Testis (tissue), 3 donors: ENCODE data around the gene GPR89A. TPM values are rescaled to one million over a fixed set of nuclear protein-coding genes. Genes with fewer than 3 reads are reported as not detected.

Experiments used
- DNase-seq: peaks from one replicate; pipeline ENCODE4 v3.0.0-alpha.2; 2019
- H3K27ac ChIP-seq, 2 donors: fragments of 200-600 bp; sonication (generic); one replicate each; pipeline ENCODE4 v1.5.1; 2019
- H3K27me3 ChIP-seq: fragments of 200-600 bp; sonication (generic); one replicate; pipeline ENCODE4 v1.5.1; 2019
- H3K36me3 ChIP-seq: fragments of 200-600 bp; sonication (generic); one replicate; pipeline ENCODE4 v1.5.1; 2017; ENCODE audit warnings: low read depth; ENCODE audit errors: missing control alignments
- H3K4me1 ChIP-seq: fragments of 200-600 bp; sonication (generic); one replicate; pipeline ENCODE4 v1.5.1; 2019
- H3K4me3 ChIP-seq, 2 donors: fragments of 200-600 bp; sonication (generic); one replicate each; pipeline ENCODE4 v1.5.1; 2017 to 2019
- H3K9me3 ChIP-seq: fragments of 200-600 bp; sonication (generic); one replicate; pipeline ENCODE4 v1.5.1; 2017
- POLR2A ChIP-seq: fragments of 450-650 bp; IDR thresholded peaks from one replicate; pipeline ENCODE4 v1.6.1; 2017; ENCODE audit warnings: antibody characterized with exemption, mild to moderate bottlenecking, moderate library complexity
- WGBS, 2 donors: methylation state at CpG; one replicate each; pipeline ENCODE4 v1.1.5; 2018; 5-methylcytosine and 5-hydroxymethylcytosine counted together
- intact Hi-C: fragments of 100-400 bp; cut with DNase I; formaldehyde crosslinking; loops from one replicate; pipeline ENCODE4 v1.15.1; 2023; ENCODE audit warnings: low total_unique reads
- polyA plus RNA-seq: library from polyadenylated mRNA; stranded (reverse); fragments of 350-450 nt; fragmentation: Illumina TruSeq; extraction: RNeasy Lipid Tissue Mini Kit (QIAGEN cat#74804); gene quantifications from one replicate; pipeline ENCODE4 v1.2.3, GENCODE V29; 2014; ENCODE audit warnings: low read depth, low replicate concordance; ENCODE audit not compliant: insufficient read depth
- total RNA-seq, 2 donors: library from RNA; depleted of rRNA; stranded (reverse); fragments of >200 nt; gene quantifications; one replicate each; pipeline ENCODE4 v1.2.3, GENCODE V29; 2016
- TF ChIP-seq, protein P1 (sequence below), 3 experiments: fragments of 450-650 bp in 2 of 3; fragments of 200-600 bp in 1 of 3; sonication (generic) in 1 of 3; IDR thresholded peaks; one replicate each; pipeline ENCODE4 v1.5.1; 2016 to 2019; ENCODE audit warnings: antibody characterized with exemption in 3 of 3, mild to moderate bottlenecking in 2 of 3, moderate library complexity in 1 of 3

The GPR89A gene
- total and polyA plus RNA-seq, 3 donors from 2014 or later, result 35.6 to 48.3 (median 41.1) TPM

DNA sequence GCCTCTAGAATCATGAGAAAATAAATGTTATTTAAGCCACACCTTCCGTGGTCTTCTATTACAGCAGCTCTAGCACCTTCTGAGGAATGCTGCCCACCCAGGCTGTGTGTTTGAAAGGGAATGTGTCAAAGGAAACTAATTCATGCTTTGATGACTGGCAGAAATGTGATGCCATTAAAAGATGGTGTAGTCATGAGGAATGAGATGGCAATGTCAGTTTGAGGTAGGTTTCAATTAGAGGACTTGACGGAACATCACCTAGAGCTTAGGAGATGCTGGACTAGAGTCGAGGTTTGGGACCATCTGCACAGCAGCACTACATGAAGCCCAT, 88.8 kb downstream of the GPR89A start:
- Histone ChIP-seq H3K9me3 (no peaks in the 10 kb centered on the region), H3K4me1 (no peaks in the 10 kb centered on the region), H3K4me3 (no peak overlapping the region), H3K27me3 (no peaks in the 10 kb centered on the region), H3K27ac (no peak overlapping the region), H3K36me3 (no peaks in the 10 kb centered on the region)
- 91 to 94% methylated on average over 3 of the region's 3 CpGs for WGBS, 2 donors
- intact Hi-C loops, result no loop called here
- TF ChIP-seq, protein P1, sequence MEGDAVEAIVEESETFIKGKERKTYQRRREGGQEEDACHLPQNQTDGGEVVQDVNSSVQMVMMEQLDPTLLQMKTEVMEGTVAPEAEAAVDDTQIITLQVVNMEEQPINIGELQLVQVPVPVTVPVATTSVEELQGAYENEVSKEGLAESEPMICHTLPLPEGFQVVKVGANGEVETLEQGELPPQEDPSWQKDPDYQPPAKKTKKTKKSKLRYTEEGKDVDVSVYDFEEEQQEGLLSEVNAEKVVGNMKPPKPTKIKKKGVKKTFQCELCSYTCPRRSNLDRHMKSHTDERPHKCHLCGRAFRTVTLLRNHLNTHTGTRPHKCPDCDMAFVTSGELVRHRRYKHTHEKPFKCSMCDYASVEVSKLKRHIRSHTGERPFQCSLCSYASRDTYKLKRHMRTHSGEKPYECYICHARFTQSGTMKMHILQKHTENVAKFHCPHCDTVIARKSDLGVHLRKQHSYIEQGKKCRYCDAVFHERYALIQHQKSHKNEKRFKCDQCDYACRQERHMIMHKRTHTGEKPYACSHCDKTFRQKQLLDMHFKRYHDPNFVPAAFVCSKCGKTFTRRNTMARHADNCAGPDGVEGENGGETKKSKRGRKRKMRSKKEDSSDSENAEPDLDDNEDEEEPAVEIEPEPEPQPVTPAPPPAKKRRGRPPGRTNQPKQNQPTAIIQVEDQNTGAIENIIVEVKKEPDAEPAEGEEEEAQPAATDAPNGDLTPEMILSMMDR (IDR thresholded peaks at IDR 0.05), result no peak
- no peak for TF ChIP-seq POLR2A
- DNase-seq, result no peak

DNA sequence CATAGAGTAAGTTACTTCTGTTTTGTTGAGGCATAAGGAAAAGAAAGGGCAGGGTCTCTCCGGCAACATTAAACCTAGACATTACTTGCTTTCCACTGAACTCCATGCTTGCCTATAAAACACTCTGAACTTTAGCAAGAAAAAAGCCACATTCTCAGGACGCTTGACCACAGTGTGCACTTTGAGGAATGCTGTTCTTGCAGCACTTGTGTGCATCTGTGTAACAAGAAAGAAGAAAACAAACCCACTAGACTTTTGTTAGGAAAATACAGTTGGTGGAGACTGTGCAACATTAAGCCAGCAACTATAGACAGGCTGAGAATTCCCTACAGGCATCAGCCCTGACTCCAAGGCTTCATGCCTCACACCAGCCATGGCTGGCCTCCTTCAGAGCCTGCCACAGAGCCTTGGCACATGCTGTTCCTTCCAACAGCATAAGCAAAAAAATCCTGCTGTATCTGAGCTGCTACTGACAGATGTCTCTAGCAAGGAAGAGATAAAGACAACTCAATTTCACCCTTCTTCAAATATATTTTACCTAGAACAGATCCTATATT, 93.6 kb downstream of the GPR89A start:
- intact Hi-C loops, result no loop called here
- 59 to 64% methylated on average over 2 of the region's 2 CpGs for WGBS, 2 donors
- H3K4me1 ChIP-seq, result no peaks in the 10 kb centered on the region

GRCh38 chr1:145702052-145702451, 94.3 kb downstream of the GPR89A start:
- Histone ChIP-seq H3K36me3 (no peaks in the 10 kb centered on the region), H3K4me3 (no peak overlapping the region), H3K27me3 (no peaks in the 10 kb centered on the region), H3K9me3 (no peaks in the 10 kb centered on the region), H3K4me1 (no peaks in the 10 kb centered on the region), H3K27ac (no peak overlapping the region)
- intact Hi-C loops, result no loop called here
- no peak for TF ChIP-seq POLR2A
- TF ChIP-seq, protein P1 (IDR thresholded peaks at IDR 0.05), result no peak
- no peak for DNase-seq
- 64 to 78% methylated on average over 2 of the region's 2 CpGs for WGBS, 2 donors

More for the DNA sequence above, 93.6 kb downstream of the GPR89A start:
- Histone ChIP-seq H3K27ac (no peak overlapping the region), H3K9me3 (no peaks in the 10 kb centered on the region), H3K27me3 (no peaks in the 10 kb centered on the region), H3K4me3 (no peak overlapping the region), H3K36me3 (no peaks in the 10 kb centered on the region)
- DNase-seq, result no peak
- no peak for TF ChIP-seq POLR2A
- TF ChIP-seq, protein P1 (IDR thresholded peaks at IDR 0.05), result no peak

- Histone ChIP-seq H3K36me3 (no peaks in the 10 kb centered on the region), H3K27ac (no peak overlapping the region), H3K27me3 (no peaks in the 10 kb centered on the region), H3K4me3 (no peak overlapping the region), H3K4me1 (no peaks in the 10 kb centered on the region), H3K9me3 (no peaks in the 10 kb centered on the region)
- WGBS, 2 donors, result 88% methylated on average over 7 of the region's 7 CpGs
- DNase-seq, result no peak
- intact Hi-C loops, result no loop called here
- TF ChIP-seq POLR2A, result no peak
- TF ChIP-seq, protein P1 (IDR thresholded peaks at IDR 0.05), result no peak
Measured at GRCh38 chr1:145702826-145703225, 95.0 kb downstream of the GPR89A start.

DNA sequence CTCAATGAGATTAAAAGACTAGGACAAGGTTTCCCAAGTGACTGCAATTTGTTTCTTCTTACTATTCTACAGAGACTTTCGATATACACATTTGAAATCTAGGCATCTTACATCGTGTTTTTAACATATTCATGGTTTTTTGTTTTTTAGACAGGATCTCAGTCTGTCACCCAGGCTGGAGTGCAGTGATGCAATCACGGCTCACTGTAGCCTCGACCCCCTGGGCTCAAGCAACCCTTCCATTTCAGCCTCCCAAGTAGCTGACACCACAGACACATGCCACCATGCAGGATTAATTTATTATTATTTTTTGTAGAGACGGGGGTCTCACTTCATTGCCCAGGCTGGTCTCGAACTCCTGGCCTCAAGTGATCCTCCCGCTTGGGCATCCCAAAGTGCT, 97.8 kb downstream of the GPR89A start:
- no peaks in the 10 kb centered on the region for H3K36me3 ChIP-seq
- intact Hi-C loops, result no loop called here
- no peak for DNase-seq

More for the DNA sequence above, 97.8 kb downstream of the GPR89A start:
- WGBS, 2 donors, result 89% methylated on average over 7 of the region's 7 CpGs
- no peak for TF ChIP-seq POLR2A
- TF ChIP-seq, protein P1 (IDR thresholded peaks at IDR 0.05), result no peak
- H3K9me3 ChIP-seq, result no peaks in the 10 kb centered on the region
- H3K27ac ChIP-seq, result no peak overlapping the region
- H3K4me3 ChIP-seq, result no peak overlapping the region
- H3K4me1 ChIP-seq, result no peaks in the 10 kb centered on the region
- no peaks in the 10 kb centered on the region for H3K27me3 ChIP-seq
